Measurements from ENCODE around the gene PPP1R1C. TPM values are rescaled to one million over a fixed set of nuclear protein-coding genes. Genes with fewer than 3 reads are reported as not detected.

PPP1R1C gene
- total RNA-seq, 4 donors from 2014 or later: 0.11 TPM; not detected in 3

GRCh38 chr2:181946444-181947127 is 39.1 kb upstream of the PPP1R1C start:
- Histone ChIP-seq H3K27ac (replicated peaks in 1 of 4) (no peak overlapping the region), H3K4me1 (no peaks in the 10 kb centered on the region), H3K27me3 (no peaks in the 10 kb centered on the region), H3K4me3 (no peak overlapping the region), H3K36me3 (no peaks in the 10 kb centered on the region), H3K9me3 (no peaks in the 10 kb centered on the region)
- TF ChIP-seq EP300 (IDR thresholded peaks at IDR 0.05) (no peak), POLR2A (IDR thresholded peaks at IDR 0.05; ENCODE audit: low read depth) (no peak), CTCF (IDR thresholded peaks at IDR 0.05) (no peak)
- intact Hi-C loops (cut with DNase I): no loop called here
- DNase-seq (ENCODE audit: extremely low spot score): no peak
- 80% methylated on average over 1 of the region's 1 CpG for WGBS

- no peak for DNase-seq (ENCODE audit: extremely low spot score)
- Histone ChIP-seq H3K9me3 (no peaks in the 10 kb centered on the region), H3K27me3 (no peaks in the 10 kb centered on the region), H3K4me1 (no peaks in the 10 kb centered on the region), H3K36me3 (no peaks in the 10 kb centered on the region), H3K4me3 (no peak overlapping the region), H3K27ac (replicated peaks in 1 of 4) (no peak overlapping the region)
- TF ChIP-seq EP300 (IDR thresholded peaks at IDR 0.05) (no peak), POLR2AphosphoS5 (IDR thresholded peaks at IDR 0.05) (no peak), CTCF (IDR thresholded peaks at IDR 0.05) (no peak), POLR2A (IDR thresholded peaks at IDR 0.05; ENCODE audit: low read depth) (no peak)
- intact Hi-C loops (cut with DNase I): no loop called here
Observed at GRCh38 chr2:181947273-181947672, 38.4 kb upstream of the PPP1R1C start.

- intact Hi-C loops (cut with DNase I): no loop called here
- Histone ChIP-seq H3K27me3 (no peaks in the 10 kb centered on the region), H3K4me1 (no peaks in the 10 kb centered on the region), H3K4me3 (no peak overlapping the region), H3K36me3 (no peaks in the 10 kb centered on the region), H3K9me3 (no peaks in the 10 kb centered on the region), H3K27ac (replicated peaks in 1 of 4) (no peak overlapping the region)
- DNase-seq (ENCODE audit: extremely low spot score): no peak
- TF ChIP-seq CTCF (IDR thresholded peaks at IDR 0.05) (no peak), POLR2A (IDR thresholded peaks at IDR 0.05; ENCODE audit: low read depth) (no peak), EP300 (IDR thresholded peaks at IDR 0.05) (no peak), POLR2AphosphoS5 (IDR thresholded peaks at IDR 0.05) (no peak)
- 97% methylated on average over 2 of the region's 2 CpGs for WGBS
Observed at GRCh38 chr2:181948227-181948626, 37.4 kb upstream of the PPP1R1C start.

GRCh38 chr2:181949047-181949446 is 36.6 kb upstream of the PPP1R1C start:
- no peaks in the 10 kb centered on the region for H3K36me3 ChIP-seq
- no peak for TF ChIP-seq CTCF (IDR thresholded peaks at IDR 0.05)
- TF ChIP-seq EP300 (IDR thresholded peaks at IDR 0.05): no peak
- TF ChIP-seq POLR2A (IDR thresholded peaks at IDR 0.05; ENCODE audit: low read depth): no peak
- no peak for TF ChIP-seq POLR2AphosphoS5 (IDR thresholded peaks at IDR 0.05)
- intact Hi-C loops (cut with DNase I): no loop called here
- H3K9me3 ChIP-seq: no peaks in the 10 kb centered on the region
- no peaks in the 10 kb centered on the region for H3K27me3 ChIP-seq
- no peak overlapping the region for H3K4me3 ChIP-seq
- peaks cover 0 to 5% (median 0%) of the 10 kb centered on the region in 4 donors for H3K4me1 ChIP-seq
- no peak for DNase-seq (ENCODE audit: extremely low spot score)
- no peak overlapping the region for H3K27ac ChIP-seq (replicated peaks in 1 of 4)

All from esophagus muscularis mucosa (tissue), 4 donors.